Ovary (tissue), 9 donors: ENCODE measurements around the gene TPGS1. TPM values are rescaled to one million over a fixed set of nuclear protein-coding genes. Genes with fewer than 3 reads are reported as not detected.
"Not testable (repeated sequence)": the region's sequence is repeated elsewhere in the genome, so short reads cannot be mapped to it uniquely, and the experiment has no call there.

Source experiments
- DNase-seq, 5 donors: peaks; one replicate each; pipeline ENCODE4 v3.0.0-alpha.2; 2019 to 2020
- H3K27ac ChIP-seq, 2 donors: fragments of 200-600 bp; one replicate each; pipeline versions ENCODE4 v1.5.1 to v1.8.0; 2019 to 2022
- H3K27me3 ChIP-seq: fragments of 200-600 bp; one replicate; pipeline ENCODE4 v1.8.0; 2022
- H3K36me3 ChIP-seq: fragments of 200-600 bp; sonication (generic); one replicate; pipeline ENCODE4 v1.5.1; 2019
- H3K4me1 ChIP-seq: one replicate; pipeline ENCODE4 v1.8.1; 2013; ENCODE audit warnings: mild to moderate bottlenecking, moderate library complexity; ENCODE audit not compliant: insufficient read depth
- H3K4me3 ChIP-seq: fragments of 200-600 bp; sonication (generic); one replicate; pipeline ENCODE4 v1.5.1; 2017
- H3K9me3 ChIP-seq, 2 donors: fragments of 200-600 bp in 1 of 2; sonication (generic) in 1 of 2; one replicate each; pipeline versions ENCODE4 v1.5.1 to v1.8.1; 2013 to 2019; ENCODE audit warnings: mild to moderate bottlenecking in 1 of 2, moderate library complexity in 1 of 2
- EP300 ChIP-seq: sonication (generic); formaldehyde crosslinking; IDR thresholded peaks from one replicate; pipeline ENCODE4 v1.6.1; 2017; ENCODE audit warnings: antibody characterized with exemption
- POLR2A ChIP-seq: fragments of 450-650 bp; IDR thresholded peaks from one replicate; pipeline ENCODE4 v1.6.1; 2017; ENCODE audit warnings: antibody characterized with exemption, mild to moderate bottlenecking, moderate library complexity
- WGBS, 3 donors: extraction: QIAGEN DNeasy Blood & Tissue Kit in 1 of 3; methylation state at CpG; one replicate each; pipeline versions ENCODE4 v1.1.5 to v1.1.7; 2013 to 2017; 5-methylcytosine and 5-hydroxymethylcytosine counted together
- intact Hi-C, 4 donors: fragments of 100-400 bp; cut with DNase I; formaldehyde crosslinking; loops; one replicate each; pipeline versions ENCODE4 v1.11.0 to v1.15.1; 2022 to 2023
- polyA plus RNA-seq, 2 donors: library from polyadenylated mRNA; stranded (reverse); fragments of 200-250 nt in 1 of 2; fragments of 350-450 nt in 1 of 2; fragmentation: Illumina TruSeq in 1 of 2; extraction: RNeasy Lipid Tissue Mini Kit (QIAGEN cat#74804) in 1 of 2; gene quantifications; one replicate each; pipeline ENCODE4 v1.2.3, GENCODE V29; 2013 to 2014
- total RNA-seq, 7 donors: library from RNA; depleted of rRNA in 2 of 7; stranded (reverse); fragments of >200 nt in 2 of 7; fragmentation: NEBNext Ultra II Directional in 3 of 7; extraction: Animal tissue kit (Norgen Biotek cat#: 25700) in 3 of 7; gene quantifications; one replicate each; pipeline versions ENCODE4 v1.1.0 to v1.2.4, GENCODE V29; 2016 to 2023
- TF ChIP-seq, protein P1 (sequence below), 3 donors: fragments of 450-650 bp in 2 of 3; fragments of 200-600 bp in 1 of 3; IDR thresholded peaks; one replicate each; pipeline versions ENCODE4 v1.5.1 to v1.8.0; 2016 to 2022; ENCODE audit warnings: antibody characterized with exemption in 3 of 3, mild to moderate bottlenecking in 1 of 3
- donor health status: DM: no; HTN: no; CAD: no; lungs with moderate emphysema.
- donor health status: DM: no; HTN: no; CAD: no.
- donor health status: Bipolar disorder and iron deficiency.
- donor health status: DM: yes; HTN: yes; CAD: no.
- donor health status: DM: no; HTN: no; CAD: no.
- donor health status: DM: yes; HTN: yes; CAD: no.

Gene TPGS1
- total and polyA plus RNA-seq, 9 donors, result 0.12 to 93.3 (median 24.7) TPM

DNA sequence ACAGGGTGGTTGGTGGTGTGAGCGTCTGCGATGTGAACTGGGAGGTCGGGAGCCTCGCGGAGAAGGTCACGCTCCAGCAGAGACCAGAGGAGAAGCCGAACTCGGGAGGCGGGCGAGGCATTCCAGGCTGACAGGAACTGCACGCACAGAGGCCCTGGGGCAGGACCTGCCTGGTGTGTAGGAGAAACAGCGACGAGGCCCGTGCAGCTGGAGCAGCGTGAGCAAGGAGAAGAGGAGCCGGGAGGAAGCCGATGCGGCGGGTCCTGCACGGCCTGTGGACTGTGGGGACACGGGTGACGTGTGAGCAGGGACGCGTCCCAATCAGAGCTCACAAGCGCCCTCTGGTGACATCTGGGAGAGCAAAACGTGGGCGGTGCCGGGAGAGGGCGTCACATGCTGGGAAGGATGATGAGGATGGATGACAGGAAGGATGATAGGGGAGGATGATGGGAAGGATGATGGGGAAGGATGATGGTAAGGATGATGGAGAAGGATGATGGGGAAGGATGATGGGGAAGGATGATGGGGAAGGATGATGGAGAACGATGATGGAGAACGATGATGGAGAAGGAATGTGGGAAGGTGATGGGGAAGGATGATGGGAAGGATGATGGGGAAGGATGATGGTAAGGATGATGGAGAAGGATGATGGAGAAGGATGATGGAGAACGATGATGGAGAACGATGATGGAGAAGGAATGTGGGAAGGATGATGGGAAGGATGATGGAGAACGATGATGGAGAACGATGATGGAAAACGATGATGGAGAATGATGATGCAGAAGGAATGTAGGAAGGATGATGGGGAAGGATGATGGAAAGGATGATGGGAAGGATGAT lies 27.1 kb upstream of the TPGS1 start:
- DNase-seq, result peak in 4 of 5 donors; percentile 32 to 64 (median 59)
- Histone ChIP-seq H3K4me1 (no peaks in the 10 kb centered on the region), H3K36me3 (no peaks in the 10 kb centered on the region), H3K27ac (no peak overlapping the region), H3K9me3 (no peaks in the 10 kb centered on the region), H3K27me3 (no peaks in the 10 kb centered on the region), H3K4me3 (no peak overlapping the region)
- intact Hi-C loops, result no loop called here
- no peak for TF ChIP-seq POLR2A
- TF ChIP-seq, protein P1, sequence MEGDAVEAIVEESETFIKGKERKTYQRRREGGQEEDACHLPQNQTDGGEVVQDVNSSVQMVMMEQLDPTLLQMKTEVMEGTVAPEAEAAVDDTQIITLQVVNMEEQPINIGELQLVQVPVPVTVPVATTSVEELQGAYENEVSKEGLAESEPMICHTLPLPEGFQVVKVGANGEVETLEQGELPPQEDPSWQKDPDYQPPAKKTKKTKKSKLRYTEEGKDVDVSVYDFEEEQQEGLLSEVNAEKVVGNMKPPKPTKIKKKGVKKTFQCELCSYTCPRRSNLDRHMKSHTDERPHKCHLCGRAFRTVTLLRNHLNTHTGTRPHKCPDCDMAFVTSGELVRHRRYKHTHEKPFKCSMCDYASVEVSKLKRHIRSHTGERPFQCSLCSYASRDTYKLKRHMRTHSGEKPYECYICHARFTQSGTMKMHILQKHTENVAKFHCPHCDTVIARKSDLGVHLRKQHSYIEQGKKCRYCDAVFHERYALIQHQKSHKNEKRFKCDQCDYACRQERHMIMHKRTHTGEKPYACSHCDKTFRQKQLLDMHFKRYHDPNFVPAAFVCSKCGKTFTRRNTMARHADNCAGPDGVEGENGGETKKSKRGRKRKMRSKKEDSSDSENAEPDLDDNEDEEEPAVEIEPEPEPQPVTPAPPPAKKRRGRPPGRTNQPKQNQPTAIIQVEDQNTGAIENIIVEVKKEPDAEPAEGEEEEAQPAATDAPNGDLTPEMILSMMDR (IDR thresholded peaks at IDR 0.05), result no peak
- TF ChIP-seq EP300, result no peak
- 23 to 37% (median 27%) methylated on average over 36 of the region's 36 CpGs for WGBS, 3 donors

- H3K27ac ChIP-seq, H3K27me3 ChIP-seq, H3K9me3 ChIP-seq, H3K4me3 ChIP-seq, H3K36me3 ChIP-seq, intact Hi-C loops, DNase-seq, H3K4me1 ChIP-seq: not testable (repeated sequence)
- WGBS, 3 donors, result 76 to 92% (median 92%) methylated on average over 3 of the region's 3 CpGs
These were observed 26.2 kb upstream of the TPGS1 start for GRCh38 chr19:481100-481499.

- TF ChIP-seq POLR2A (no peak), EP300 (no peak)
- TF ChIP-seq, protein P1 (IDR thresholded peaks at IDR 0.05), result no peak
- H3K4me1 ChIP-seq, result no peaks in the 10 kb centered on the region
- DNase-seq, result no peak
- intact Hi-C loops, result no loop called here
- no peaks in the 10 kb centered on the region for H3K36me3 ChIP-seq
- H3K27me3 ChIP-seq, result no peaks in the 10 kb centered on the region
- H3K9me3 ChIP-seq, result no peaks in the 10 kb centered on the region
- no peak overlapping the region for H3K4me3 ChIP-seq
- 53 to 65% (median 56%) methylated on average over 20 of the region's 20 CpGs for WGBS, 3 donors
- H3K27ac ChIP-seq, result no peak overlapping the region
These were observed 24.9 kb upstream of the TPGS1 start for GRCh38 chr19:482186-483041.

GRCh38 chr19:483332-484072 lies 23.8 kb upstream of the TPGS1 start:
- no peak for TF ChIP-seq EP300
- TF ChIP-seq, protein P1 (IDR thresholded peaks at IDR 0.05), result no peak
- TF ChIP-seq POLR2A, result no peak
- Histone ChIP-seq H3K27ac (no peak overlapping the region), H3K4me1 (no peaks in the 10 kb centered on the region), H3K4me3 (no peak overlapping the region), H3K27me3 (no peaks in the 10 kb centered on the region), H3K9me3 (no peaks in the 10 kb centered on the region), H3K36me3 (no peaks in the 10 kb centered on the region)
- intact Hi-C loops, result no loop called here
- DNase-seq, result no peak
- WGBS, 3 donors, result 49 to 57% (median 50%) methylated on average over 21 of the region's 21 CpGs
